ENCODE data around the gene POR. TPM values are rescaled to one million over a fixed set of nuclear protein-coding genes. Genes with fewer than 3 reads are reported as not detected.

The POR gene
- total RNA-seq, 1 donor from 2014 or later: 88.6 TPM

- Mint-ChIP-seq H3K27me3 (ENCODE audit: low read depth) (no peaks in the 10 kb centered on the region), H3K36me3 (peaks cover 18% of the 10 kb centered on the region), H3K4me3 (no peak overlapping the region), H3K4me1 (peaks cover 7% of the 10 kb centered on the region), H3K9me3 (peaks cover 5% of the 10 kb centered on the region), H3K27ac (no peak overlapping the region)
- no peak for TF ChIP-seq CTCF (IDR thresholded peaks at IDR 0.05; ENCODE audit: unreplicated experiment)
- DNase-seq (ENCODE audit: low spot score in 2 of 2, unreplicated experiment in 2 of 2): no peak
Measured at GRCh38 chr7:75948179-75948578, 33.2 kb downstream of the POR start.

GRCh38 chr7:75950111-75950681 lies 35.2 kb downstream of the POR start:
- no peak overlapping the region for H3K27ac Mint-ChIP-seq
- H3K36me3 Mint-ChIP-seq: peaks cover 17% of the 10 kb centered on the region
- no peak for DNase-seq (ENCODE audit: low spot score in 2 of 2, unreplicated experiment in 2 of 2)
- no peak overlapping the region for H3K4me3 Mint-ChIP-seq
- H3K4me1 Mint-ChIP-seq: peaks cover 7% of the 10 kb centered on the region
- H3K9me3 Mint-ChIP-seq: no peaks in the 10 kb centered on the region
- no peak for TF ChIP-seq CTCF (IDR thresholded peaks at IDR 0.05; ENCODE audit: unreplicated experiment)
- H3K27me3 Mint-ChIP-seq (ENCODE audit: low read depth): no peaks in the 10 kb centered on the region

- no peak for DNase-seq (ENCODE audit: low spot score in 2 of 2, unreplicated experiment in 2 of 2)
- H3K9me3 Mint-ChIP-seq: no peaks in the 10 kb centered on the region
- no peaks in the 10 kb centered on the region for H3K27me3 Mint-ChIP-seq (ENCODE audit: low read depth)
- peaks cover 4% of the 10 kb centered on the region for H3K4me1 Mint-ChIP-seq
- no peak overlapping the region for H3K27ac Mint-ChIP-seq
- no peak overlapping the region for H3K4me3 Mint-ChIP-seq
- no peak for TF ChIP-seq CTCF (IDR thresholded peaks at IDR 0.05; ENCODE audit: unreplicated experiment)
- H3K36me3 Mint-ChIP-seq: peaks cover 18% of the 10 kb centered on the region
Measured at GRCh38 chr7:75951506-75951905, 36.6 kb downstream of the POR start.

GRCh38 chr7:75953431-75953830 lies 38.5 kb downstream of the POR start:
- peaks cover 14% of the 10 kb centered on the region for H3K36me3 Mint-ChIP-seq

GRCh38 chr7:75953931-75954330 lies 39.0 kb downstream of the POR start:
- Mint-ChIP-seq H3K27me3 (ENCODE audit: low read depth) (no peaks in the 10 kb centered on the region), H3K9me3 (no peaks in the 10 kb centered on the region), H3K36me3 (peaks cover 17% of the 10 kb centered on the region), H3K4me1 (peaks cover 17% of the 10 kb centered on the region), H3K4me3 (no peak overlapping the region), H3K27ac (no peak overlapping the region)
- DNase-seq (ENCODE audit: low spot score in 2 of 2, unreplicated experiment in 2 of 2): no peak
- TF ChIP-seq CTCF (IDR thresholded peaks at IDR 0.05; ENCODE audit: unreplicated experiment): no peak

More at GRCh38 chr7:75953431-75953830, 38.5 kb downstream of the POR start:
- Mint-ChIP-seq H3K4me1 (peaks cover 14% of the 10 kb centered on the region), H3K9me3 (no peaks in the 10 kb centered on the region), H3K4me3 (no peak overlapping the region), H3K27ac (no peak overlapping the region), H3K27me3 (ENCODE audit: low read depth) (no peaks in the 10 kb centered on the region)
- no peak for DNase-seq (ENCODE audit: low spot score in 2 of 2, unreplicated experiment in 2 of 2)
- no peak for TF ChIP-seq CTCF (IDR thresholded peaks at IDR 0.05; ENCODE audit: unreplicated experiment)

Data from mesothelial cell of epicardium (in vitro differentiated cells).